Omental fat pad (tissue), 4 donors: ENCODE results near the gene TCP1. TPM values are rescaled to one million over a fixed set of nuclear protein-coding genes. Genes with fewer than 3 reads are reported as not detected.
"Not testable (repeated sequence)": the region's sequence is repeated elsewhere in the genome, so short reads cannot be mapped to it uniquely, and the experiment has no call there.

Experiments
- ATAC-seq: fragments of 150-250 bp; one replicate; pipeline ENCODE4 v1.9.1; 2016; ENCODE audit warnings: mild to moderate bottlenecking, moderate library complexity; ENCODE audit not compliant: low FRiP score
- DNase-seq: peaks from one replicate; pipeline ENCODE4 v3.0.0-alpha.2; 2019; ENCODE audit warnings: low spot score
- total RNA-seq, 4 donors: library from RNA; depleted of rRNA; stranded (reverse); fragments of >200 nt; gene quantifications; one replicate each; pipeline ENCODE4 v1.1.0, GENCODE V29; 2016
- TF ChIP-seq, protein P1 (sequence below), 3 donors: fragments of 450-650 bp; IDR thresholded peaks; one replicate each; pipeline ENCODE4 v1.5.1; 2016 to 2017; ENCODE audit warnings: antibody characterized with exemption in 3 of 3, mild to moderate bottlenecking in 3 of 3, moderate library complexity in 2 of 3

TCP1 gene
- total RNA-seq, 4 donors from 2014 or later: 146 to 248 (median 192) TPM

- TF ChIP-seq, protein P1, sequence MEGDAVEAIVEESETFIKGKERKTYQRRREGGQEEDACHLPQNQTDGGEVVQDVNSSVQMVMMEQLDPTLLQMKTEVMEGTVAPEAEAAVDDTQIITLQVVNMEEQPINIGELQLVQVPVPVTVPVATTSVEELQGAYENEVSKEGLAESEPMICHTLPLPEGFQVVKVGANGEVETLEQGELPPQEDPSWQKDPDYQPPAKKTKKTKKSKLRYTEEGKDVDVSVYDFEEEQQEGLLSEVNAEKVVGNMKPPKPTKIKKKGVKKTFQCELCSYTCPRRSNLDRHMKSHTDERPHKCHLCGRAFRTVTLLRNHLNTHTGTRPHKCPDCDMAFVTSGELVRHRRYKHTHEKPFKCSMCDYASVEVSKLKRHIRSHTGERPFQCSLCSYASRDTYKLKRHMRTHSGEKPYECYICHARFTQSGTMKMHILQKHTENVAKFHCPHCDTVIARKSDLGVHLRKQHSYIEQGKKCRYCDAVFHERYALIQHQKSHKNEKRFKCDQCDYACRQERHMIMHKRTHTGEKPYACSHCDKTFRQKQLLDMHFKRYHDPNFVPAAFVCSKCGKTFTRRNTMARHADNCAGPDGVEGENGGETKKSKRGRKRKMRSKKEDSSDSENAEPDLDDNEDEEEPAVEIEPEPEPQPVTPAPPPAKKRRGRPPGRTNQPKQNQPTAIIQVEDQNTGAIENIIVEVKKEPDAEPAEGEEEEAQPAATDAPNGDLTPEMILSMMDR (IDR thresholded peaks at IDR 0.05): no peak
Observed at GRCh38 chr6:159823953-159824352, 34.6 kb upstream of the TCP1 start.

GRCh38 chr6:159821726-159822125 lies 32.3 kb upstream of the TCP1 start:
- DNase-seq: no peak
- TF ChIP-seq, protein P1 (IDR thresholded peaks at IDR 0.05): no peak
- ATAC-seq: no peak

More at GRCh38 chr6:159823953-159824352, 34.6 kb upstream of the TCP1 start:
- ATAC-seq (no peak), DNase-seq (no peak)

GRCh38 chr6:159821122-159821521 lies 31.7 kb upstream of the TCP1 start:
- TF ChIP-seq, protein P1 (IDR thresholded peaks at IDR 0.05): no peak
- DNase-seq: no peak
- ATAC-seq: no peak

DNA sequence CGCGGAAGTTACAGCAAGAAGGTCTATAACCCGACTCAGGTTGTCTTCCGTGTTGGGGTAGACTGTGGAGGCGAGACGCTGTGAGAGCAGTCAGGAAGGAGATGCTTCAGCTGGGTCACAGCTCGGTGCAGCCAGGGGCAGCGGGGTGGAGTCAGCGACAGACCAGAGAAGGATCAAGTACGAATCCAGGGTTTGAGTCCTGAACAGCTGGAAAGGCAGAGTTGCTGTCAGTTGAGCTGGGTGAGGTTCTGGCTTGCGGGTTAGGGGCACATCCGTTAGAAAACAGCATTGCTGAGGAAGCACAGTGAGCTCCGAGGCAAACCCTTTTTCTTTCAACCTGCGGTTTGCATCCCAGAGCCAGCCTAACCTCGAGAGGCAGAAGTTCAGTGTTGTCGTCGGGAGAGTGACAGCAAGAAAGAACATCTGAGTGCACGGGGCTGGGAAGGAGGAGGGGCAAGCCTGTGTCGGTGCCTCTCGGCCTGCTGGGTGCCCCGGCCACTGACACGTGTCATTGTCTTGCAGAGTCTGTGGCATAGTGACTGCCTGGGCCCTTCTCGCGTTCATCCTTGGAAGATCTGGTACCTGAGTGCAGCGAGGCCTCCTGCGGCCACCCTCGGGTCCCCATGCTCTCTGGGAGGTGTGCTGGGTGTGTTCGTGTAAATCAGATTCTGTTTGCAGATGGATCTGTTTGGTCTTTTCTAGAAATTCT lies 30.7 kb upstream of the TCP1 start:
- TF ChIP-seq, protein P1 (IDR thresholded peaks at IDR 0.05): no peak
- no peak for DNase-seq
- ATAC-seq: no peak

DNA sequence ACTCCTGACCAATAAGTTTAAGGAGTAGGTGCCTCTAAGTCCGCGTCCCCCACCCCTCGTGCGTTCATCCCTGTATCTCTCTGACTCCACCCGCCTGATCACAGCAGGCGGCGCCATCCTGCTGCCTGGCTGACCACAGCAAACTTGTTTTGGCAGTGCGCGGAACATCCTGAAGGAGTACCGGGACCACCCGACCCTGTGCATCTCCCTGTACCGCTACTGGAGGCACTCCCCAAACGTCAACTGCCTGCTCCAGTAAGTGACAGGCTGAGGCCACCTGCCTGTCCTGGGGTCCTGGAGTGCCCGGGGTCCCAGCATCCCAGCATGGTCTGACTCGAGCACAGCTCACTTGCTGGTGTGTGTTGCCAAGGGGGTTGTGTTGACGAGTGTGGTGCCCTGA lies 29.7 kb upstream of the TCP1 start:
- no peak for DNase-seq
- TF ChIP-seq, protein P1 (IDR thresholded peaks at IDR 0.05): no peak

GRCh38 chr6:159817951-159818739 lies 28.7 kb upstream of the TCP1 start:
- TF ChIP-seq, protein P1 (IDR thresholded peaks at IDR 0.05): no peak
- ATAC-seq (no peak), DNase-seq (no peak)

More for the DNA sequence above, 29.7 kb upstream of the TCP1 start:
- ATAC-seq: no peak

- not testable (repeated sequence) for DNase-seq, ATAC-seq
Observed at GRCh38 chr6:159816775-159817174, 27.4 kb upstream of the TCP1 start.
